GM12865 (cell line): Measurements from ENCODE around the gene MYO9A.

Experiments
- DNase-seq: peaks from one replicate; pipeline ENCODE4 v3.0.0; 2010; ENCODE audit warnings: low read depth
- H3K4me3 ChIP-seq: 2 replicates; pipeline ENCODE4 v1.5.1; 2011; ENCODE audit warnings: mild to moderate bottlenecking, low read depth, low read length, control low read depth
- CTCF ChIP-seq: IDR thresholded peaks from 2 replicates; pipeline ENCODE4 v1.5.1; 2011; ENCODE audit warnings: low read length, control low read depth, low read depth, inconsistent platforms; ENCODE audit not compliant: insufficient read depth; ENCODE audit errors: missing control alignments

The MYO9A gene, protein sequence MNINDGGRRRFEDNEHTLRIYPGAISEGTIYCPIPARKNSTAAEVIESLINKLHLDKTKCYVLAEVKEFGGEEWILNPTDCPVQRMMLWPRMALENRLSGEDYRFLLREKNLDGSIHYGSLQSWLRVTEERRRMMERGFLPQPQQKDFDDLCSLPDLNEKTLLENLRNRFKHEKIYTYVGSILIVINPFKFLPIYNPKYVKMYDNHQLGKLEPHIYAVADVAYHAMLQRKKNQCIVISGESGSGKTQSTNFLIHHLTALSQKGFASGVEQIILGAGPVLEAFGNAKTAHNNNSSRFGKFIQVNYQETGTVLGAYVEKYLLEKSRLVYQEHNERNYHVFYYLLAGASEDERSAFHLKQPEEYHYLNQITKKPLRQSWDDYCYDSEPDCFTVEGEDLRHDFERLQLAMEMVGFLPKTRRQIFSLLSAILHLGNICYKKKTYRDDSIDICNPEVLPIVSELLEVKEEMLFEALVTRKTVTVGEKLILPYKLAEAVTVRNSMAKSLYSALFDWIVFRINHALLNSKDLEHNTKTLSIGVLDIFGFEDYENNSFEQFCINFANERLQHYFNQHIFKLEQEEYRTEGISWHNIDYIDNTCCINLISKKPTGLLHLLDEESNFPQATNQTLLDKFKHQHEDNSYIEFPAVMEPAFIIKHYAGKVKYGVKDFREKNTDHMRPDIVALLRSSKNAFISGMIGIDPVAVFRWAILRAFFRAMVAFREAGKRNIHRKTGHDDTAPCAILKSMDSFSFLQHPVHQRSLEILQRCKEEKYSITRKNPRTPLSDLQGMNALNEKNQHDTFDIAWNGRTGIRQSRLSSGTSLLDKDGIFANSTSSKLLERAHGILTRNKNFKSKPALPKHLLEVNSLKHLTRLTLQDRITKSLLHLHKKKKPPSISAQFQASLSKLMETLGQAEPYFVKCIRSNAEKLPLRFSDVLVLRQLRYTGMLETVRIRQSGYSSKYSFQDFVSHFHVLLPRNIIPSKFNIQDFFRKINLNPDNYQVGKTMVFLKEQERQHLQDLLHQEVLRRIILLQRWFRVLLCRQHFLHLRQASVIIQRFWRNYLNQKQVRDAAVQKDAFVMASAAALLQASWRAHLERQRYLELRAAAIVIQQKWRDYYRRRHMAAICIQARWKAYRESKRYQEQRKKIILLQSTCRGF (N-terminal part only)

GRCh38 chr15:72118017-72118978 lies at the start of gene MYO9A, which contains the start of gene SENP8:
Gene MYO9A, minus strand, starts transcription at chr15:72118150. Its CDS starts 71,587 bp downstream, at chr15:72046563.
Gene SENP8, plus strand, starts transcription at chr15:72118403. Its CDS starts 21,221 bp downstream, at chr15:72139624.
- peak within 1 kb of the TSS; percentile 96 for H3K4me3 ChIP-seq
- TF ChIP-seq CTCF: peak; percentile 7
- peak; percentile 99 for DNase-seq

DNA sequence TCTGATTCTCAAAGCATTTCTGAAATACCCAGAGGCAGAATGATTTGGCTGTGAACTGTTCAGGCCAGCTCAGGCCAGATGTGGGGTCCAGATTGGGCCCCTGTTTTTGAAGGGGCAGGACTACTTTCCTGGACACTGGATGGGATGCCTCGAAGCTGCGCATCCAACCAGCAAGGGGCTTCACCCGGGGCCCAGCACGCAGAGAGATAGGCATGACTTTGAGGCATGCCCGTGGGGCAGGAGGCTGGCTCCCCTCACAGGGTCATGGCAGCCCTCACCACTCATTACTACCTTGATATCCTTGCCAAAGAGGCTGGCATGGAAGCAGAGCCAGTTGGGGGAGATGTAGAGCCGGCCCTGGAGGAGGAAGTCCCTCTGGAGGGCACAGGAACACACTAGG lies 49.5 kb upstream of the MYO9A start:
- H3K4me3 ChIP-seq: no peak overlapping the region
- TF ChIP-seq CTCF: no peak

GRCh38 chr15:72166716-72167417 lies 48.9 kb upstream of the MYO9A start:
- no peak overlapping the region for H3K4me3 ChIP-seq
- DNase-seq: no peak
- no peak for TF ChIP-seq CTCF

More for the DNA sequence above, 49.5 kb upstream of the MYO9A start:
- DNase-seq: no peak

GRCh38 chr15:72163719-72164118 lies 45.8 kb upstream of the MYO9A start:
- H3K4me3 ChIP-seq: no peak overlapping the region
- no peak for DNase-seq
- TF ChIP-seq CTCF: no peak

GRCh38 chr15:72162569-72162968 lies 44.6 kb upstream of the MYO9A start:
- DNase-seq: no peak
- TF ChIP-seq CTCF: no peak
- H3K4me3 ChIP-seq: no peak overlapping the region
